ENCODE data around the gene NEK11.

NEK11 gene

GRCh38 chr3:131242201-131242600 lies 215.5 kb downstream of the NEK11 start:
- Histone ChIP-seq H2AFZ (ENCODE audit: low read length) (no peak overlapping the region), H3K27me3 (ENCODE audit: insufficient read depth, low read length) (no peaks in the 10 kb centered on the region), H3K36me3 (ENCODE audit: insufficient read depth, low read length) (no peaks in the 10 kb centered on the region), H3K9me2 (ENCODE audit: low read depth, low read length) (no peaks in the 10 kb centered on the region), H3K79me2 (ENCODE audit: insufficient read depth, low read length) (no peaks in the 10 kb centered on the region), H3K4me3 (ENCODE audit: low read depth, low read length, poor library complexity, severe bottlenecking) (no peak overlapping the region), H3K4me1 (ENCODE audit: insufficient read depth, low read length, severe bottlenecking) (no peaks in the 10 kb centered on the region), H3K9me3 (ENCODE audit: low read length) (no peaks in the 10 kb centered on the region), H3K4me2 (ENCODE audit: low read length) (no peak overlapping the region), H3F3A (ENCODE audit: insufficient read depth, low read length) (no peaks in the 10 kb centered on the region), H3K9ac (ENCODE audit: low read length) (no peak overlapping the region), H3K27ac (ENCODE audit: low read depth, low read length, poor library complexity, severe bottlenecking) (no peak overlapping the region), H4K20me1 (ENCODE audit: insufficient read depth, low read length) (no peaks in the 10 kb centered on the region)
- TF ChIP-seq CTCF (IDR thresholded peaks at IDR 0.05; ENCODE audit: low read length) (no peak), EZH2 (IDR thresholded peaks at IDR 0.05; ENCODE audit: borderline replicate concordance, low read length) (no peak)

GRCh38 chr3:131250466-131250865 lies 223.8 kb downstream of the NEK11 start:
- TF ChIP-seq EZH2 (IDR thresholded peaks at IDR 0.05; ENCODE audit: borderline replicate concordance, low read length) (no peak), CTCF (IDR thresholded peaks at IDR 0.05; ENCODE audit: low read length) (no peak)
- Histone ChIP-seq H3K79me2 (ENCODE audit: insufficient read depth, low read length) (no peaks in the 10 kb centered on the region), H3K4me2 (ENCODE audit: low read length) (no peak overlapping the region), H4K20me1 (ENCODE audit: insufficient read depth, low read length) (no peaks in the 10 kb centered on the region), H3K27me3 (ENCODE audit: insufficient read depth, low read length) (no peaks in the 10 kb centered on the region), H3K4me3 (ENCODE audit: low read depth, low read length, poor library complexity, severe bottlenecking) (no peak overlapping the region), H3K9ac (ENCODE audit: low read length) (no peak overlapping the region), H3K36me3 (ENCODE audit: insufficient read depth, low read length) (no peaks in the 10 kb centered on the region), H3K9me3 (ENCODE audit: low read length) (no peaks in the 10 kb centered on the region), H3F3A (ENCODE audit: insufficient read depth, low read length) (no peaks in the 10 kb centered on the region), H2AFZ (ENCODE audit: low read length) (no peak overlapping the region), H3K27ac (ENCODE audit: low read depth, low read length, poor library complexity, severe bottlenecking) (no peak overlapping the region), H3K4me1 (ENCODE audit: insufficient read depth, low read length, severe bottlenecking) (no peaks in the 10 kb centered on the region), H3K9me2 (ENCODE audit: low read depth, low read length) (no peaks in the 10 kb centered on the region; the same call in 1 of the 2 replicates)

GRCh38 chr3:131260525-131260924 lies 233.8 kb downstream of the NEK11 start:
- TF ChIP-seq CTCF (IDR thresholded peaks at IDR 0.05; ENCODE audit: low read length) (no peak), EZH2 (IDR thresholded peaks at IDR 0.05; ENCODE audit: borderline replicate concordance, low read length) (no peak)
- H3K9me3 ChIP-seq (ENCODE audit: low read length): no peaks in the 10 kb centered on the region
- H3K4me1 ChIP-seq (ENCODE audit: insufficient read depth, low read length, severe bottlenecking): no peaks in the 10 kb centered on the region
- H3K36me3 ChIP-seq (ENCODE audit: insufficient read depth, low read length): no peaks in the 10 kb centered on the region
- no peak overlapping the region for H3K27ac ChIP-seq (ENCODE audit: low read depth, low read length, poor library complexity, severe bottlenecking)
- no peak overlapping the region for H3K4me2 ChIP-seq (ENCODE audit: low read length)
- no peak overlapping the region for H2AFZ ChIP-seq (ENCODE audit: low read length)
- H4K20me1 ChIP-seq (ENCODE audit: insufficient read depth, low read length): no peaks in the 10 kb centered on the region
- H3F3A ChIP-seq (ENCODE audit: insufficient read depth, low read length): no peaks in the 10 kb centered on the region
- no peaks in the 10 kb centered on the region for H3K9me2 ChIP-seq (ENCODE audit: low read depth, low read length)
- H3K9ac ChIP-seq (ENCODE audit: low read length): no peak overlapping the region
- H3K4me3 ChIP-seq (ENCODE audit: low read depth, low read length, poor library complexity, severe bottlenecking): no peak overlapping the region
- no peaks in the 10 kb centered on the region for H3K27me3 ChIP-seq (ENCODE audit: insufficient read depth, low read length)
- no peaks in the 10 kb centered on the region for H3K79me2 ChIP-seq (ENCODE audit: insufficient read depth, low read length)

Measured in OCI-LY1 (cell line).